ENCODE data around the gene MAML3.

The MAML3 gene

DNA sequence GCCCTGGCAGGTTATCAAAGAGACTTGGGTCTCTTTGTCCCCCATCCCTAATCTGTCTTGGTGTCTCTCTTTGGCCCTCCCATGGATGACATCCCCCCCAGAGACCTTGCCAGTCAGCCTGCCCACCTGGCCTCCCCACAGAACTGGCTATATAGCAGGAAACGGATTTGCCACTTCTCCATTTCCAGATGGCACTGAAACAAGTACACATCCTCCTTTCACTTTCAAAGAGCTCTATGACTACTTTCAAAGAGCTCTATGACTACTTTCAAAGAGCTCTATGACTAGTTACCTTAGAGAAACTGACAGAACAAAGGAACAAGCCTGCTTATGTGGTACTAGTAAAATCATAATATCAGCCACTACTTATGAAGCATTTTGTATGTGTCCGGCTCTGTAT lies 175.3 kb downstream of the MAML3 start:
- Histone ChIP-seq H3K9ac (ENCODE audit: low read length) (no peak overlapping the region), H3K27ac (ENCODE audit: low read depth, low read length, poor library complexity, severe bottlenecking) (no peak overlapping the region)

DNA sequence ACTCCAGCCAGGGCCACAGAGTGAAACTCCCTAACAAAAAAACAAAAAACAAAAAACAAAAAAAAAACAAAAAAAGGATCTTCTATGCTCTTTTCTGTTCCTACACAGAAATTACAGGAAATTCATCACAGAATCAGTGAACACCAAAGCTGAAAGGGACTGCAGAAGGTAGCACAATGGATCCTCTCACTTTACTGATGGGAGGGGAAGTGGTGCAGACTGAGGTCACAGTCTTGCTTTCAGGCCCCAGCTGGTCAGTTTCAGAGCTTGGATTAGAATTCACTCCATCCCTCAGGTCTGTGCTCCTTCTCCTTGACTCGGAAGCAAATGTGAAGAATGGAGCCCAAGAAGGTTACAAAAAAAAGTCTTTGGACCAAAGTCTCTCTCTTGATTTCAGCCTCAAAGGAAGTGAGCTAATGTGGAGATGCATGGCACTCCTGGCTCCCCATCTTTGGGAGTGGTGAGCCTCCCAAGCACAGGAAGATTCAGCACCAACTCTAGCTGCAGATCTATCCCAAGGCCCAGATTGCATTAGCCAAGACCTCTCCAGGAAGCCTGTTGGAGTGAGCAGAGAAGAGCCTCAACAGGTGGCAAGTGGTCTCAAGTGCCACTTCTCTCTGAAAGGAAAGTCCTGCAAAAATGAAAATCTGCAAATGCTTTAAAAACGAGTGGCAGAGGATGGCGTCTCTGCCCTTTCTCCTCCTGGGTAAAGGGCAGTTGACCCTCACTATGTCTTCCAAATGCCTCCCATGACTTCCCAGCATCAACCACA lies 176.0 kb downstream of the MAML3 start:
- Histone ChIP-seq H3K27me3 (ENCODE audit: insufficient read depth, low read length) (no peaks in the 10 kb centered on the region), H3K79me2 (ENCODE audit: insufficient read depth, low read length) (no peaks in the 10 kb centered on the region), H3K4me2 (ENCODE audit: low read length) (no peak overlapping the region), H3K27ac (ENCODE audit: low read depth, low read length, poor library complexity, severe bottlenecking) (no peak overlapping the region), H3K36me3 (ENCODE audit: insufficient read depth, low read length) (no peaks in the 10 kb centered on the region), H3K4me1 (ENCODE audit: insufficient read depth, low read length, severe bottlenecking) (peaks cover 4% of the 10 kb centered on the region), H3K9me3 (ENCODE audit: low read length) (no peaks in the 10 kb centered on the region), H3K9ac (ENCODE audit: low read length) (no peak overlapping the region), H4K20me1 (ENCODE audit: insufficient read depth, low read length) (no peaks in the 10 kb centered on the region), H3F3A (ENCODE audit: insufficient read depth, low read length) (no peaks in the 10 kb centered on the region), H3K4me3 (ENCODE audit: low read depth, low read length, poor library complexity, severe bottlenecking) (no peak overlapping the region), H2AFZ (ENCODE audit: low read length) (no peak overlapping the region), H3K9me2 (ENCODE audit: low read depth, low read length) (no peaks in the 10 kb centered on the region)
- TF ChIP-seq EZH2 (IDR thresholded peaks at IDR 0.05; ENCODE audit: borderline replicate concordance, low read length) (no peak), CTCF (IDR thresholded peaks at IDR 0.05; ENCODE audit: low read length) (no peak)

More for the DNA sequence above, 175.3 kb downstream of the MAML3 start:
- H3K4me2 ChIP-seq (ENCODE audit: low read length) = no peak overlapping the region
- no peaks in the 10 kb centered on the region for H3K36me3 ChIP-seq (ENCODE audit: insufficient read depth, low read length)
- H3K9me2 ChIP-seq (ENCODE audit: low read depth, low read length) = no peaks in the 10 kb centered on the region
- no peaks in the 10 kb centered on the region for H3K79me2 ChIP-seq (ENCODE audit: insufficient read depth, low read length)
- no peak overlapping the region for H2AFZ ChIP-seq (ENCODE audit: low read length)
- no peaks in the 10 kb centered on the region for H3F3A ChIP-seq (ENCODE audit: insufficient read depth, low read length)
- TF ChIP-seq CTCF (IDR thresholded peaks at IDR 0.05; ENCODE audit: low read length) (no peak), EZH2 (IDR thresholded peaks at IDR 0.05; ENCODE audit: borderline replicate concordance, low read length) (no peak)
- peaks cover 4% of the 10 kb centered on the region for H3K4me1 ChIP-seq (ENCODE audit: insufficient read depth, low read length, severe bottlenecking)
- H4K20me1 ChIP-seq (ENCODE audit: insufficient read depth, low read length) = no peaks in the 10 kb centered on the region
- no peaks in the 10 kb centered on the region for H3K27me3 ChIP-seq (ENCODE audit: insufficient read depth, low read length)
- H3K9me3 ChIP-seq (ENCODE audit: low read length) = no peaks in the 10 kb centered on the region
- no peak overlapping the region for H3K4me3 ChIP-seq (ENCODE audit: low read depth, low read length, poor library complexity, severe bottlenecking)

DNA sequence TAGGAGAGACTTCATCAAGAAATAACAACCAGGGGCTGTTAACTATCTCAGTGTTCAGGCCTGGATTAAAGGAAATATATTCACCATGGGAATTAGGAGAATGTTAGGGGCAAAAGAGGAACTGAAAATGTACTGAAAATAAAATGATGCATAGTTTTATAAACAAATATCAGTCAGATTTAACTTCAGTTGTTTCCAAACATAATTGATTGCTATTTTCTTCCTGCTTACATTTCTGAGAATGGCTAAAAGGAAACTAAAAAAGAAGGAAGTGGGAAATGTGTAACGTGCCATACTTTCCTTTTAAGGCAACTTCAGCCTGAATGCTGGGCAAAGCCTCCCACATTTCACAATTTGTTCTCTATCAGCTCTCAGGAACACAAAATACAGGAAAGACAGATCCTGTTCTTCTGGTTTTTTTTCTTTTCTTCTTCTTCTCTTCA lies 178.1 kb downstream of the MAML3 start:
- no peaks in the 10 kb centered on the region for H3K9me3 ChIP-seq (ENCODE audit: low read length)

More for the DNA sequence above, 178.1 kb downstream of the MAML3 start:
- Histone ChIP-seq H3K9me2 (ENCODE audit: low read depth, low read length) (no peaks in the 10 kb centered on the region), H3K36me3 (ENCODE audit: insufficient read depth, low read length) (no peaks in the 10 kb centered on the region), H3K27me3 (ENCODE audit: insufficient read depth, low read length) (no peaks in the 10 kb centered on the region), H3K4me1 (ENCODE audit: insufficient read depth, low read length, severe bottlenecking) (peaks cover 4% of the 10 kb centered on the region), H3K27ac (ENCODE audit: low read depth, low read length, poor library complexity, severe bottlenecking) (no peak overlapping the region), H3K4me3 (ENCODE audit: low read depth, low read length, poor library complexity, severe bottlenecking) (no peak overlapping the region), H3K79me2 (ENCODE audit: insufficient read depth, low read length) (no peaks in the 10 kb centered on the region), H3K9ac (ENCODE audit: low read length) (no peak overlapping the region), H2AFZ (ENCODE audit: low read length) (no peak overlapping the region), H3K4me2 (ENCODE audit: low read length) (no peak overlapping the region), H4K20me1 (ENCODE audit: insufficient read depth, low read length) (no peaks in the 10 kb centered on the region), H3F3A (ENCODE audit: insufficient read depth, low read length) (no peaks in the 10 kb centered on the region)
- TF ChIP-seq EZH2 (IDR thresholded peaks at IDR 0.05; ENCODE audit: borderline replicate concordance, low read length) (no peak), CTCF (IDR thresholded peaks at IDR 0.05; ENCODE audit: low read length) (no peak)
